T-helper 1 cell treated with Interleukin-12 subunit alpha and Interleukin-12 subunit beta and Interleukin-4 antibody, amounts not matched to agents 30 ng/mL and 1 ng/mL, for 36 hours (primary cell): Measurements from ENCODE around the gene TPK1. TPM values are rescaled to one million over a fixed set of nuclear protein-coding genes. Genes with fewer than 3 reads are reported as not detected.

Experiments
- intact Hi-C: fragments of 100-400 bp; cut with micrococcal nuclease; formaldehyde crosslinking; loops from one replicate; pipeline ENCODE4 v1.15.1; 2024
- total RNA-seq: library from RNA; stranded (reverse); gene quantifications from 2 replicates; pipeline ENCODE4 v1.2.3, GENCODE V29; 2022

Gene TPK1
- total RNA-seq, 1 donor from 2014 or later, result 12.1 TPM

- intact Hi-C loops, result loop anchor here (2.0 kb wide), 1 partner anchor 20 kb away; no protein-coding TSS in a partner anchor
Observed at GRCh38 chr7:144782883-144783282, 53.0 kb downstream of the TPK1 start.

- intact Hi-C loops, result no loop called here
Observed at GRCh38 chr7:144780071-144780608, 55.7 kb downstream of the TPK1 start.

- intact Hi-C loops, result loop anchor here (2.0 kb wide), 1 partner anchor 39 kb away; no protein-coding TSS in a partner anchor
Observed at GRCh38 chr7:144777889-144778288, 58.0 kb downstream of the TPK1 start.

- intact Hi-C loops, result loop anchor here (2.0 kb wide), 1 partner anchor 38 kb away; no protein-coding TSS in a partner anchor
Observed at GRCh38 chr7:144777005-144777839, 58.6 kb downstream of the TPK1 start.

- intact Hi-C loops, result loop anchor here (2.0 kb wide), 1 partner anchor 38 kb away; no protein-coding TSS in a partner anchor
Observed at GRCh38 chr7:144776447-144776846, 59.4 kb downstream of the TPK1 start.

DNA sequence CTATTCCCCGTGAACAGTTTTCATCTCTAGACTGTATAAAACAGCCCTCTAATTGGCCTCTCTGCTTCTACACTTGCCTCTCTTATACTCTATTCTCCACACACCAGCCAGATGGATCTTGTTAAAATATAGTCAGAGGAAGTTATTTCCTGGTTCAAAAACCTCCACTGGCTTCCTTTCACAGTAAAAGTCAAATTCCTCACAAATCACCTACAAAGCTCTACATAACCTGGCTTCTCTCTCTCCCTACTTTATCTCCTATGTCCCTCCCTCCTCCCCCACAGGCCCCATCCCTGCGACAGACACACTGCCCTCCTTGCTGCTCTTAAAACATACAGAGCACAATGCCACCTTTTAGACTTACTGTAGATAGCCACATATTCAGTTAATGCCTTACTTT is 60.1 kb downstream of the TPK1 start:
- intact Hi-C loops, result loop anchor here (2.0 kb wide), 1 partner anchor 37 kb away; no protein-coding TSS in a partner anchor

- intact Hi-C loops, result no loop called here
Observed at GRCh38 chr7:144771927-144772326, 63.9 kb downstream of the TPK1 start.

DNA sequence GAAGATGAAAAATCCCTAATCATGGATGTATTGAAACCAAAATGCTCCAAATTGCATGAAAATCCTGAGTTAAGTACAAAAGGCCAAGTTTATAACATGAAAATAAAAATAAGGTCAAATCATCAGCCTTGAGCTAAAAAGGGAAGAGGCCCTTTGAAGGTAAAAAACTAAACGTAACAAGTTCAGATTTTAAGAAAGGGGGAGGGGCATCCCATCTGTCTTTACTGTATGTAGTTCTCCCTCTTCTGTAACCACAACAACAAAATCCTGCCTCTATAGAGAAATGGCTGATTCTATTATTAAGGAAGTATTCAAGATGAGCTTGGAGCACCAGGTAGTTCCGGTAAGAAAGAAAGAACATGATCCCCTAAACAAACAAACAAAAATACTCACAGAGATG is 64.7 kb downstream of the TPK1 start:
- intact Hi-C loops, result no loop called here

DNA sequence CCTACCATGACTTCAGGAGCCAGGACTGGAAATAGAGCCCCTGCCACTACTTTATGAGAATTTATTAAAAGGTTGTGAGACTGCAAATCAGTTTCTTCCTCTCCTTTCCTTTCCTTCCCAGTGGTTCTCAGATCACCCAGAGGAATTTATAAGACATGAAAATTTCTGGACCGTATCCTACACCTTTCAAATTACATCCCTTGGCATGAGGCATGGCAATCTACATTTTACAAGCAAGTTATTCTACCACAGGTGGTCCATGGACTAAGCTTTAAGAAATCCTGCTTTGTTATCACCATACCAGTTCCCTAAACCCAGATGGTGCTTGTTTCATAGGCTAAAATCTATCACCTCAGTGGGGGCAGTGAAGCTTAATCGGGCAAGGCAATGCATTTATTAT is 66.5 kb downstream of the TPK1 start:
- intact Hi-C loops, result no loop called here

GRCh38 chr7:144768633-144769032 is 67.2 kb downstream of the TPK1 start:
- intact Hi-C loops, result no loop called here

DNA sequence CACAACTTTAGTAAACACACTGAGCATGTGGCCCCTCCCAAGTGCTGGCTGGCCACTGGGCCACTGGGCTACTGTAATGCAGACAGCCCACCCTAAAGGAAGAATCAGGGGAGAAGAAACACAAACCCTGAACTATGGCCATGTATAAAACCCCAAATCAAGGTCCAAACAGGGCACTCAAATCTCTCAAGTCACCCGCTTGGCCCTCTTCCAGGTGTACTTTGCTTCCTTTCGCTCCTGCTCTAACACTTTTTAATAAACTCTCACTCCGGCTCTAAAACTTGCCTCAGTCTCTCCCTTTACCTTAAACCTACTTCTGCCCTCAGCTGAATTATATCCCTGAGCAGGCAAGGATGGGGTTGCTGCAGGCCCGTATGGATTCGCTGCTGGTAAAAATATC is 72.6 kb downstream of the TPK1 start:
- intact Hi-C loops, result loop anchor here (2.0 kb wide), 1 partner anchor 20 kb away; no protein-coding TSS in a partner anchor

DNA sequence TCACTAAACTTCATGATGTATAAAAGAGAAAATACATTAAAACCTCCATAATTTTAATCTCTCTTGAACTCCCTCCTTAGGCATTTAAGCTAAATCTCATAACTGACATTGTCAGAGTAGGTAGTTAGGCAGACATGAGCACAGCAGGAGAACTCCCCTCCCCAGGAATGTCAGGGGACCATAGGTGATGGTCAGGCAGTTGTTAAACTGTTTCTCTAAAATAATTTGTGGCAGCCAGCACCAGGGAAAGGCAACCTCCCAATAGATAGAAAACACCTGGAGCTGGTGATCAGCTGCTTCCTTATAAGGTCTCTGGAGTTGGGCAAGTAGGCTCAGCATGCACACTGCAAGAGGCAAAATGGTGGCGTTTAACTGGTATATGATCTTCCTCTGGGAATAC is 73.0 kb downstream of the TPK1 start:
- intact Hi-C loops, result loop anchor here (2.0 kb wide), 1 partner anchor 20 kb away; no protein-coding TSS in a partner anchor

GRCh38 chr7:144761493-144761892 is 74.4 kb downstream of the TPK1 start:
- intact Hi-C loops, result no loop called here

DNA sequence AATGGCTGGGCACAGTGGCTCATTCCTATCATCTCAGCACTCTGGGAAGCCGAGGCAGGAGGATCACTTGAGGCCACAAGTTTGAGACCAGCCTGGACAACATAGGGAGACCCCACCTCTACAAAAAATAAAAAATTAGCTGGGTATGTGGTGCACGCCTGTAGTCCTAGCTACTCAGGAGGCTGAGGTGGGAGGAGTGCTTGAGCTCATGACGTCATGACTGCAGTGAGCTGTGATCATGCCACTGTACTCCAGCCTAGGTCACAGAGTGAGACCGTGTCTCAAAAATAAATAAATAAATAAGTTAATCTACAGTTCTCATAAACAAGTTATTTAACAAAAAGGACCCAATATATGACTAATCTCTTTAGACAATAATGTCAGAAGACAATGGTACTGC is 76.2 kb downstream of the TPK1 start:
- intact Hi-C loops, result no loop called here

- intact Hi-C loops, result no loop called here
Observed at GRCh38 chr7:144747936-144748335, 87.9 kb downstream of the TPK1 start.

DNA sequence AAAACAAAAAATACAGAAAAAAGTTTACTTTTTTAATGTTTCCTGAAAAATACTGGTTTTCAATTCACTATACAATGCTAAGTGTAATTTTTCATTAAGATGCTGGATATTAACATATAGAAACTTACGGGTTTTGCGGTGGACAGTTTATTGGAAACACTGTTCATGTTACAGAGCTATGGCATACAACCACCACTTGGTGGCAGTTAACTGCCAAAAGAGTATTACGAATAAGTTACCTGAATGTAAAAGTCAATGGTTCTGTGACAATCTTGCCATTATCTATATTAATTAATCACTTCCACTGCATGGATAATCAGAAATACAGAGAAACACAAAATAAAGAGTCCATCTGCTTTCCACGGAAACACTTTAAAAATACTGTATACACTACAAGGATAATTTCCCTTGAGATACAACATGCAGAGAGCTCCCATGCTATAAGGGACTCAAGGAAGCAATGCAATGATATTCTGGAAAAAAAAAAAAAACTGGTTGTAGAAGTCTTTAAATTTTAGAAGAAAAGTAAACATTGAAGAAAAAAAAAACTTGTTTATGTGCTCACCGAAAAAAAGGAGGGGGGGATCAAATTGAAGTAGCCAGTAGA is 97.0 kb downstream of the TPK1 start:
- intact Hi-C loops, result loop anchor here (1.0 to 10.0 kb wide), 7 partner anchors 38 to 1353 kb away; no protein-coding TSS in a partner anchor

GRCh38 chr7:144738146-144738545 is 97.7 kb downstream of the TPK1 start:
- intact Hi-C loops, result loop anchor here (1.0 to 10.0 kb wide), 7 partner anchors 39 to 1354 kb away; no protein-coding TSS in a partner anchor

GRCh38 chr7:144736880-144737493 is 98.9 kb downstream of the TPK1 start:
- intact Hi-C loops, result loop anchor here (5.0 to 10.0 kb wide), 2 partner anchors 408 to 1355 kb away; no protein-coding TSS in a partner anchor

GRCh38 chr7:144735505-144736276 is 100.2 kb downstream of the TPK1 start:
- intact Hi-C loops, result loop anchor here (5.0 to 10.0 kb wide), 2 partner anchors 409 to 1357 kb away; no protein-coding TSS in a partner anchor

GRCh38 chr7:144731661-144732351 is 104.0 kb downstream of the TPK1 start:
- intact Hi-C loops, result loop anchor here (10.0 kb wide), 1 partner anchor 413 kb away; no protein-coding TSS in a partner anchor
